Superior temporal gyrus (tissue), 1 donor: ENCODE measurements around the gene KIF1B.
"Not testable (repeated sequence)": the region's sequence is repeated elsewhere in the genome, so short reads cannot be mapped to it uniquely, and the experiment has no call there.

ENCODE experiments used
- DNase-seq: peaks from one replicate; pipeline ENCODE4 v3.0.0-alpha.2; 2016; ENCODE audit errors: extremely low spot score

KIF1B gene

DNA sequence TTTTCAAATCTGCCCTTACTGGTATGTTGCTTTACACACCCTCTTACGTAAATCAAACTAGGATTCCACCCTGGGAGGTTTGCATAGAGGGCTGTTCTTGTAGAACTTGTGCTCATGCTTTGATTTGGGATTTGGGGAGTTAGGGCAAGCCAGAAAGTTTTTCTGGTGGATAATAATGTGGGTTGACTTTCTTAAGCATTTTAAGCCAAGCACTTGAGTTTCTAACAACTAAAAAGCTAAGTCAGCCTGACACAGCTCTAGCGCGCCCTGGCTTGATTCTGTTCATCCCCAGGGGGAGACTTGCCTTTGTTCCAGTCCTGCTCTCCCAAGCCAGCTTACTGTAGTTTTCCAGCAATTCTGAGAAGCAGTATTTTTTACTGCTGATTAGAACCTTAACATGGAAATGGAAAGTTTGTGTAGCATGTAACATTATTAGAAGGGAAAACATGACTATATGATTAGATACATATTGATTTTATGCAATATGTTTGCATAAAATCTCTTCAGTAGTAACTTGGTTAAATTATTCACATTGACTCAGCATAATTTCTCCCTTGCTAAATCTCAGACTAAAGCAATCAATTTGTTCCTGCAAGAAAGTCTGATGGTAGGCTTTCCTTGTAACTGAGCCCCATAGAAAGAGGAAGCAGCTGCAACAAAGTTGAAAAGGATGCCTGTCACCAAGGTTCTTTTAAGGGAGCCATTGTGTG is 177.5 kb downstream of the KIF1B start:
- DNase-seq = peak; percentile 61

DNA sequence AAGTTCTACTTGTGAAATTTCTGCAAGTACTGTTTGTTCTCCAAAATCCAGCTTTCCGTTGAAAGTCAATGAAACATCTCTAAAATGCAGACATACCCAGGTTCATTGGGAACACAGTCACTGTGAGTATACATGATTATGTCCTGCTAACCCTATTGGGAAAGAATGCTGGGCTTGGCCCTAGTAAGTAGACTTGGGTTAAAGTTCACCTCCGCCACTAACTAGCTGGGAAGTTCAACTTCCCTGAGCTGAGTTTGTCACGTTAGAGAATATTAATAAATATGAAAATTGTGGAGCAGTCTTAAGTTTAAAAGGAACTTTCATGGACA is 178.0 kb downstream of the KIF1B start:
- DNase-seq = no peak

- DNase-seq = no peak
Observed at GRCh38 chr1:10389271-10389973, 179.1 kb downstream of the KIF1B start.

- DNase-seq = no peak
Observed at GRCh38 chr1:10396870-10397269, 186.5 kb downstream of the KIF1B start.

GRCh38 chr1:10398278-10398733 is 187.9 kb downstream of the KIF1B start:
- peak; percentile 31 for DNase-seq

DNA sequence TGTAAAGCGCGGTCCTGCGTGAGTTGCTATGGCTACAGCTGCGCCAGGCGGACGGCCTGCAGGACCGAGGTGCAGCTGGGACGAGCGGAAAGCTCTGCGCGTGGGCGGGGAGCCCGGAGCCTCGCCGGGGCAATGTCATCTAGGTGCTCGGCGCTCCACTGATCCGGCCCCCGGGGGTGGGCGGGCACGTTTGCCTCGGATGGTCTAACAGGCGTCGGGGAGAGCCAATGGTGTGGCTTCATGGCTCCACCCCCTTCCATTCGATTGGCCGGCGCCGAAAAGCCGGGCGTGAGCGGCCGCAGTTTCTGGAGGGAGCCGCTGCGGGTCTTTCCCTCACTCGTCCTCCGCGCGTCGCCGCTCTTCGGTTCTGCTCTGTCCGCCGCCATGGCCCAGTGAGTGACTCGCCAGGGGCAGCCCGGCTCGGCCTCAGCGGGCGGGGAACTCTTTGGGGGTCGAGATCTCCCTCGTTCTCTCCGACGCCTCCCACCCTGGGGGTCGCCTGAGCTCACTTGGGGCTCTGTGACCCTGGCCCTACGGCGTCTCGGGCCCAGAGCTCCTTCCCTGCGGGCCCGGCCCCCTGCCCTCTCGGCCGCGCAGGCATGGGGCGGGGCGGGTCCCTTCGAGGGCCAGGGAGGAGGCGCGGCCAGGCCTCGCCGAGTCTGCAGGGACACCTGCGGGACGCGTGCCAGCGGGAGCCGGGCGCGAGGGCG is 188.5 kb downstream of the KIF1B start, which contains the start of gene PGD:
Gene PGD, plus strand, starts transcription at position 331 of the 710 bp plus-strand sequence. Its CDS starts 54 bp downstream, at position 385.
- DNase-seq = peak; percentile 98

DNA sequence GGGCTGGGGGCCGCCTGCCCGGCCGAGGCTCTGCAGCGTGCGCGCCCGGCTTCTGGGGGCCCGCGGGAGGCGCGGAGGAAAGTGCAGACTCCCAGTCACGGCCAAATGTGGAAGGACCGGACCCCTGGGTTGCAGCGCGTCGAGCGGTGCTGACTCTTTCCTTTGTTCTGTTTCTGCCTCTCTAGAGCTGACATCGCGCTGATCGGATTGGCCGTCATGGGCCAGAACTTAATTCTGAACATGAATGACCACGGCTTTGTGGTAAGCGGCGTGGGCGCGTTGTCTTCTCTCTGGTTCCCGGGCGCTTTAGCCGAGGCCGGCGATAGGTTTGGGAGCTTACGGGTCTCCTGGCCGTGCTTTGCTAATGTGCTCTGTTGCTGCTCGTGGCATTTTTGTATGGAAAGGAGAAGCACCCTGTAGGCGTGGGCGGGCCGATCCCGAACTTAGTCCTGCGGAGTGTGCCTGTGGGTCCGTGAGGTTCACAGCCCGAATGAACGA is 189.1 kb downstream of the KIF1B start:
- DNase-seq = peak; percentile 38

DNA sequence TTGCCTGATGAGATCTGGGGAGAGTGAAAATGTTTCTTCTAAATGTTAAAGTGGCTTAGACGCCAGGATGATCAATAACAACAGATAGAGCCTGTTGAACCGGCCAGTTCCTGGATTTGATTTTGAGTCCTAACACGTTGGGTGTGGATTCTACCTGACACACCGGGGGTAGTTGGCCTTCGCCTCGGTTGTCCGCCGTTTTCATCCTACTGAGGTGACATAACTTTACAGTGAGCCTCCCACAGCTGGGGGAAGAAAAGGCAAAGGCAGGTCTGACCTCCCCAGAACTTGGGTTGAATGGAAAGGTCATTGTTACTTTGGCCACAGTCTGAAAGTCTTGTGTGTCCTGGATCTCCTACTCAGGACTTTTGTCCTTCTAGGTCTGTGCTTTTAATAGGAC is 189.6 kb downstream of the KIF1B start:
- no peak for DNase-seq

- DNase-seq = no peak
Observed at GRCh38 chr1:10401281-10401680, 190.9 kb downstream of the KIF1B start.

GRCh38 chr1:10402729-10403274 is 192.4 kb downstream of the KIF1B start:
- no peak for DNase-seq

- no peak for DNase-seq
Observed at GRCh38 chr1:10407201-10407600, 196.8 kb downstream of the KIF1B start.

GRCh38 chr1:10415211-10415930 is 205.0 kb downstream of the KIF1B start:
- DNase-seq = no peak

GRCh38 chr1:10415967-10416366 is 205.6 kb downstream of the KIF1B start:
- DNase-seq = not testable (repeated sequence)

DNA sequence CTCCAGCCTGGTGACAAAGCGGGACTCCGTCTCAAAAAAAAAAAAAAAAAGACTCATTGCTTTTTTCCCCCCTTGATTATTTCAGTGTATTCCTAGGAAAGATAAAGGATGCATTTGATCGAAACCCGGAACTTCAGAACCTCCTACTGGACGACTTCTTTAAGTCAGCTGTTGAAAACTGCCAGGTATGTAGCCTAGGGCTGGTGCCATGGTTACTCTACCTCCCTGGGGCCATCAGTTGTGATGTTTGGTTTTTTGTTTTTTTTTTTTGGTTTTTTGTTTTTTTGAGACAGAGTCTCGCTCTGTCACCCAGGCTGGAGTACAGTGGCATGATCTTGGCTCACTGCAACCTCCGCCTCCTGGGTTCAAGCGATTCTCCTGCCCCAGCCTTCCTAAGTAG is 208.4 kb downstream of the KIF1B start:
- not testable (repeated sequence) for DNase-seq

GRCh38 chr1:10419351-10419750 is 209.0 kb downstream of the KIF1B start:
- no peak for DNase-seq

GRCh38 chr1:10421637-10422036 is 211.3 kb downstream of the KIF1B start:
- DNase-seq = no peak

DNA sequence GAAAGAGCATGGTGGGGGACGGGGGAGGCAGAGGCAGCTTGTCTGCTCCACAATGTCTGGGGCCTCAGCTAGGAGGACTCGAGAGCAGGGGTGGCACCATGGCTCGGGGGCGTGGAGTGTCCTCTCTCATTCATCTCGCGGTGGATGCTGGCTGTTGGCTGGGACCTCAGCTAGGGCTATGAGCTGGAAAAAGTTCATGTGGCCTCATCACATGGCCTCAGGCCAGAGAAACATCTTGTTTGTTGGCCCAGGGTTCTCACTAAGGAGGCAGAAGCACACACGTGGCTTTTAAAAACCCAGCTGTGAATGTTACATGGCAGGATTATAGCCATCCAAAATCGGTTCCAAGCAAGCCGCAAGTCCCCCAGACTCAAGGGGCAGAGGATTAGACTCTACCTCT is 213.7 kb downstream of the KIF1B start:
- no peak for DNase-seq

GRCh38 chr1:10424651-10425050 is 214.3 kb downstream of the KIF1B start:
- DNase-seq = no peak

- DNase-seq = not testable (repeated sequence)
Observed at GRCh38 chr1:10425826-10426534, 215.6 kb downstream of the KIF1B start.

DNA sequence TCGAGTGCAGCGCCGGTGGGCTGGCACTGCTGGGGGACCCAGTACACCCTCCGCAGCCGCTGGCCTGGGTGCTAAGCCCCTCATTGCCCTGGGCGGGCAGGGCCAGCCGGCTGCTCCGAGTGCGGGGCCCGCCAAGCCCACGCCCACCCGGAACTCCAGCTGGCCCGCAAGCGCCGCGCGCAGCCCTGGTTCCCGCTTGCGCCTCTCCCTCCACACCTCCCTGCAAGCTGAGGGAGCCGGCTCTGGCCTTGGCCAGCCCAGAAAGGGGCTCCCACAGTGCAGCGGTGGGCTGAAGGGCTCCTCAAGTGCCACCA is 216.1 kb downstream of the KIF1B start:
- not testable (repeated sequence) for DNase-seq

DNA sequence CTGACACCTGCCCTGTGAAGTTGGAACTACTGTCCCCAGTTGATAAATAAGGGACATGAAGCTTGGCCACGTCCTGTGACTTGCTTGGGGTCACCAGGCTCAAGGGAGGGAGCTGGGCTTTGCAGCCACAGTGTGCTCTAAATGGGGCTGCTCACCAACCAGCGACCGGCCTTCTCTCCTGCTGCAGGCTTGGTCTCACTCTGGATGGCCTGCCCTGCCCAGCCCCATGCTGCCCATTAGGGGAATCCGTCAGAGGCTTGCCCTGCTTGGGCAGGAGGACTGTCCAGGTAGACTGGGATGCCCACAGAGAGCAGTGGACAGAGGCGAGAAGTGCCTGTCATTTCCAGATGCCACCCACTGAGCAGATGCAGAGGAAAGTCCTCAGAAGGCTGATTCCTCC is 218.6 kb downstream of the KIF1B start:
- no peak for DNase-seq
